Measurements from ENCODE around the gene C1orf94.

C1orf94 gene

GRCh38 chr1:34176830-34177603 lies at the start of gene C1orf94:
Gene C1orf94 (plus strand): TSS chr1:34176907. CDS start chr1:34177790, 883 bp downstream.
- no peak for TF ChIP-seq CTCF (IDR thresholded peaks at IDR 0.05; ENCODE audit: control extremely low read depth, extremely low read depth, low read depth, missing control alignments)
- POLR2A ChIA-PET, result no interaction called here
- DNase-seq (ENCODE audit: extremely low spot score), result no peak
- CTCF ChIA-PET, result no interaction called here

- CTCF ChIA-PET, result no interaction called here
- DNase-seq (ENCODE audit: extremely low spot score), result no peak
- POLR2A ChIA-PET, result no interaction called here
- no peak for TF ChIP-seq CTCF (IDR thresholded peaks at IDR 0.05; ENCODE audit: control extremely low read depth, extremely low read depth, low read depth, missing control alignments)
These were observed 49.4 kb upstream of the C1orf94 start for GRCh38 chr1:34127006-34128000.

GRCh38 chr1:34128186-34128889 lies 48.4 kb upstream of the C1orf94 start:
- CTCF ChIA-PET, result no interaction called here

GRCh38 chr1:34129630-34130029 lies 47.1 kb upstream of the C1orf94 start:
- CTCF ChIA-PET, result no interaction called here

More at GRCh38 chr1:34128186-34128889, 48.4 kb upstream of the C1orf94 start:
- TF ChIP-seq CTCF (IDR thresholded peaks at IDR 0.05; ENCODE audit: control extremely low read depth, extremely low read depth, low read depth, missing control alignments), result no peak
- POLR2A ChIA-PET, result no interaction called here
- DNase-seq (ENCODE audit: extremely low spot score), result no peak

GRCh38 chr1:34130306-34130705 lies 46.4 kb upstream of the C1orf94 start:
- POLR2A ChIA-PET, result no interaction called here
- no peak for TF ChIP-seq CTCF (IDR thresholded peaks at IDR 0.05; ENCODE audit: control extremely low read depth, extremely low read depth, low read depth, missing control alignments)
- no peak for DNase-seq (ENCODE audit: extremely low spot score)
- CTCF ChIA-PET, result no interaction called here

More at GRCh38 chr1:34129630-34130029, 47.1 kb upstream of the C1orf94 start:
- DNase-seq (ENCODE audit: extremely low spot score), result no peak
- POLR2A ChIA-PET, result no interaction called here
- no peak for TF ChIP-seq CTCF (IDR thresholded peaks at IDR 0.05; ENCODE audit: control extremely low read depth, extremely low read depth, low read depth, missing control alignments)
